Measurements from ENCODE around the gene FHIT. TPM values are rescaled to one million over a fixed set of nuclear protein-coding genes. Genes with fewer than 3 reads are reported as not detected.

The FHIT gene
- polyA plus RNA-seq, 1 of the 3 experiments (the other 2 are of a cell fraction) = 0.41 TPM

DNA sequence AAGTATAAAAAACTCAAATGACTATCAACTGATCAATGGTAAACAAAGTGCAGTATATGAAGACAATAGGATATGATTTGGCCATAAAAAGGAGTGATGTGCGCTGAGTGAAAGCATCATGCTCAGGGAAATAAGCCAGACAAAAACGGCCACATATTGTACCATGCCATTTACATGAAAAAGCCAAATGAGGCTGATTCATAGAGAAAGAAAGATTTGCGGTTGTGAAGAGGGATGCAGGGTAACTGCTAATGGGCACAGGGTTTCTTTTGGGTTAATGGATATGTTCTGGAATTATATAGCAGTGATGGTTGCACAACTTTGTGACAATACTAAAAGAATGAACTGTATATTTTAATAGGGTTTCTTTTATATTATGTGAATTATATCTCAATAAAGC is 1324.2 kb downstream of the FHIT start:
- 63% methylated on average over 3 of the region's 3 CpGs for WGBS (ENCODE audit: low lambda C conversion rate)
- no peaks in the 10 kb centered on the region for H3K36me3 ChIP-seq (replicated peaks in 1 of 2; ENCODE audit: control insufficient read depth in 1 of 2, insufficient read depth in 2 of 2, low read length in 1 of 2)
- POLR2A ChIA-PET = no interaction called here

GRCh38 chr3:59925946-59926345 is 1325.3 kb downstream of the FHIT start:
- H3K27me3 ChIP-seq (ENCODE audit: insufficient read depth) = no peaks in the 10 kb centered on the region
- POLR2A ChIA-PET = no interaction called here

More for the DNA sequence above, 1324.2 kb downstream of the FHIT start:
- Histone ChIP-seq H3K4me3 (ENCODE audit: low read depth in 2 of 2, low read length in 1 of 2) (no peak overlapping the region), H3K9me2 (no peaks in the 10 kb centered on the region), H4K20me1 (ENCODE audit: insufficient read depth) (no peaks in the 10 kb centered on the region), H3K9ac (no peak overlapping the region), H3K27me3 (ENCODE audit: insufficient read depth) (no peaks in the 10 kb centered on the region), H3F3A (replicated peaks; ENCODE audit: insufficient read depth) (no peaks in the 10 kb centered on the region), H3K9me3 (no peaks in the 10 kb centered on the region), H2AFZ (ENCODE audit: low read depth) (no peak overlapping the region), H3K27ac (ENCODE audit: low read depth in 2 of 2, low read length in 1 of 2) (no peak overlapping the region), H3K79me2 (ENCODE audit: insufficient read depth) (no peaks in the 10 kb centered on the region), H3K4me1 (ENCODE audit: control insufficient read depth in 1 of 2, insufficient read depth in 2 of 2, low read depth in 1 of 2, low read length in 1 of 2) (no peaks in the 10 kb centered on the region), H3K4me2 (no peak overlapping the region)
- CTCF ChIA-PET = interaction anchor here (1.8 kb wide), 1 partner anchor 9 kb away, joined by 7 read pairs; no protein-coding TSS in a partner anchor
- no peak for DNase-seq
- TF ChIP-seq RAD21 (IDR thresholded peaks at IDR 0.05; ENCODE audit: low read length) = no peak
- TF ChIP-seq ELF1 (IDR thresholded peaks at IDR 0.05) = no peak
- TF ChIP-seq MEF2A (IDR thresholded peaks at IDR 0.05; ENCODE audit: borderline replicate concordance, low read depth) = no peak
- TF ChIP-seq EP300 (IDR thresholded peaks at IDR 0.05; ENCODE audit: borderline replicate concordance in 1 of 2, low read depth in 1 of 2, low read length in 1 of 2) = no peak
- TF ChIP-seq GATA2 (CRISPR knock-in tag; IDR thresholded peaks at IDR 0.05) = no peak

More at GRCh38 chr3:59925946-59926345, 1325.3 kb downstream of the FHIT start:
- H3K4me1 ChIP-seq (ENCODE audit: control insufficient read depth in 1 of 2, insufficient read depth in 2 of 2, low read depth in 1 of 2, low read length in 1 of 2) = no peaks in the 10 kb centered on the region
- no peak overlapping the region for H3K27ac ChIP-seq (ENCODE audit: low read depth in 2 of 2, low read length in 1 of 2)
- H3K36me3 ChIP-seq (replicated peaks in 1 of 2; ENCODE audit: control insufficient read depth in 1 of 2, insufficient read depth in 2 of 2, low read length in 1 of 2) = no peaks in the 10 kb centered on the region
- H4K20me1 ChIP-seq (ENCODE audit: insufficient read depth) = no peaks in the 10 kb centered on the region
- no peak for TF ChIP-seq SIN3A (IDR thresholded peaks at IDR 0.05; ENCODE audit: borderline replicate concordance, low read depth, low read length)
- no peak for TF ChIP-seq RCOR1 (IDR thresholded peaks at IDR 0.05; ENCODE audit: low read length)
- no peak for TF ChIP-seq ELF1 (IDR thresholded peaks at IDR 0.05)
- no peak for TF ChIP-seq EP300 (IDR thresholded peaks at IDR 0.05; ENCODE audit: borderline replicate concordance in 1 of 2, low read depth in 1 of 2, low read length in 1 of 2)
- TF ChIP-seq POLR2AphosphoS5 (IDR thresholded peaks at IDR 0.05; ENCODE audit: low read depth, low read length) = no peak
- TF ChIP-seq JUND (IDR thresholded peaks at IDR 0.05) = no peak
- no peak for TF ChIP-seq SMC3 (IDR thresholded peaks at IDR 0.05; ENCODE audit: low read depth, low read length)
- TF ChIP-seq TCF12 (IDR thresholded peaks at IDR 0.05) = no peak
- no peak for TF ChIP-seq REST (IDR thresholded peaks at IDR 0.05; ENCODE audit: low read depth, low read length)
- TF ChIP-seq CHD2 (IDR thresholded peaks at IDR 0.05; ENCODE audit: low read length, partially characterized antibody) = no peak
- no peak for TF ChIP-seq GABPA (IDR thresholded peaks at IDR 0.05; ENCODE audit: low read depth)
- no peak for TF ChIP-seq RFX5 (IDR thresholded peaks at IDR 0.05; ENCODE audit: low read length)
- no peak for TF ChIP-seq NRF1 (IDR thresholded peaks at IDR 0.05; ENCODE audit: low read depth, low read length)
- no peak for TF ChIP-seq GATA2 (CRISPR knock-in tag; IDR thresholded peaks at IDR 0.05)
- no peak for TF ChIP-seq FOXJ3 (CRISPR knock-in tag; IDR thresholded peaks at IDR 0.05)
- TF ChIP-seq RXRA (IDR thresholded peaks at IDR 0.05; ENCODE audit: borderline replicate concordance, low read depth) = no peak
- H3K4me2 ChIP-seq = no peak overlapping the region
- H3K4me3 ChIP-seq (ENCODE audit: low read depth in 2 of 2, low read length in 1 of 2) = no peak overlapping the region
- H3K9ac ChIP-seq = no peak overlapping the region
- H3F3A ChIP-seq (replicated peaks; ENCODE audit: insufficient read depth) = no peaks in the 10 kb centered on the region
- no peaks in the 10 kb centered on the region for H3K79me2 ChIP-seq (ENCODE audit: insufficient read depth)
- no peaks in the 10 kb centered on the region for H3K9me2 ChIP-seq
- no peak for DNase-seq
- CTCF ChIA-PET = interaction anchor here (1.8 kb wide), 1 partner anchor 10 kb away, joined by 7 read pairs; no protein-coding TSS in a partner anchor
- no peak overlapping the region for H2AFZ ChIP-seq (ENCODE audit: low read depth)
- no peaks in the 10 kb centered on the region for H3K9me3 ChIP-seq
